Measurements from ENCODE around the gene PRKAG2. TPM values are rescaled to one million over a fixed set of nuclear protein-coding genes. Genes with fewer than 3 reads are reported as not detected.

The PRKAG2 gene
- total and polyA plus RNA-seq, 2 of the 13 experiments (the other 11 are each of a cell fraction or from before 2014, with no cell fraction given): 0.90 to 1.3 TPM

DNA sequence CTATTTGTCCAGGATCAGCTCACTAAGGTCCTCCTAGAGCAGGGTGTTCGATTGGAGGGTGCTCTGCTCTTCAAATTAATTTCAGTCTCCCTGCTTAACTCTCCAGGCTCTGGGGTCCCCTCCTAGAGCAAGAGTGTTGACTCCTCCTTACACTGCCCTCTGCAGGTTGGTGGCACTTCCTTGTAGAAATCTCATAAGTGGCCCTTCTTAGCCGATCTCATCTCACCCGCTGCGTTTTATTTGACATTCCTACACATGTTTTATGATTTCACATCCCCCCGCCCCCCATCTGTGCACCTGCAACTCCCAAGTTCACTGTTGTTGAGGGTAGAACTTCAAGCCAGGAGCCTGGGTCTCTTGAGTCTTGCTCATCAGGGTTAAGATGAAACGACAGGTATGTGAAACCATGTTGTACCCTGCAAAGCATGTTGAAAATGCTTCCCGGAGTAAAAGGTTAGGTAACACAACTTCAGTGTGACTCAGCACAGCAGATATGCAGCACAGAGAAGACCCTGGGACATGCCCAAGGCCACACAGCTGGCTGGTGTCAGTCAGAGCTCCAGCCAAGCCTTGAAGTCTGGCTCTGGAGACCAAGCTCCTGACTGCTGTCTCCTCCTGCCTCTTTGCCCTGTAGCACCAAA is 171.2 kb downstream of the PRKAG2 start:
- H3K36me3 ChIP-seq (replicated peaks in 1 of 2; ENCODE audit: control insufficient read depth in 1 of 2, insufficient read depth in 2 of 2, low read length in 2 of 2): no peaks in the 10 kb centered on the region
- peaks cover 4 to 18% of the 10 kb centered on the region in 2 experiments; a peak in 3 of 5 replicates for H3K27me3 ChIP-seq (ENCODE audit: control insufficient read depth in 1 of 2, insufficient read depth in 2 of 2, low read length in 2 of 2)
- no TSS peak for BruUV-seq (replicated peaks)
- H3K79me2 ChIP-seq (ENCODE audit: insufficient read depth, low read length): no peaks in the 10 kb centered on the region
- in situ Hi-C loops (cut with HindIII; ENCODE audit: extremely low pct_ligation_motif_present, low pct_unique_long_range_greater_than_20kb): loop anchor here (5.0 kb wide), 1 partner anchor 78 kb away; no protein-coding TSS in a partner anchor
- H3K4me3 ChIP-seq (replicated peaks in 1 of 3; ENCODE audit: insufficient read depth in 1 of 3, low read depth in 2 of 3, low read length in 3 of 3): no peak overlapping the region; a peak in 1 of 6 replicates
- no peaks in the 10 kb centered on the region for H3K9me3 ChIP-seq (ENCODE audit: low read length)
- FAIRE-seq: peak; percentile 44
- intact Hi-C loops (cut with micrococcal nuclease; ENCODE audit: unreplicated experiment): loop anchor here (2.0 to 5.0 kb wide), 2 partner anchors 79 to 133 kb away; no protein-coding TSS in a partner anchor
- TF ChIP-seq, protein P1, sequence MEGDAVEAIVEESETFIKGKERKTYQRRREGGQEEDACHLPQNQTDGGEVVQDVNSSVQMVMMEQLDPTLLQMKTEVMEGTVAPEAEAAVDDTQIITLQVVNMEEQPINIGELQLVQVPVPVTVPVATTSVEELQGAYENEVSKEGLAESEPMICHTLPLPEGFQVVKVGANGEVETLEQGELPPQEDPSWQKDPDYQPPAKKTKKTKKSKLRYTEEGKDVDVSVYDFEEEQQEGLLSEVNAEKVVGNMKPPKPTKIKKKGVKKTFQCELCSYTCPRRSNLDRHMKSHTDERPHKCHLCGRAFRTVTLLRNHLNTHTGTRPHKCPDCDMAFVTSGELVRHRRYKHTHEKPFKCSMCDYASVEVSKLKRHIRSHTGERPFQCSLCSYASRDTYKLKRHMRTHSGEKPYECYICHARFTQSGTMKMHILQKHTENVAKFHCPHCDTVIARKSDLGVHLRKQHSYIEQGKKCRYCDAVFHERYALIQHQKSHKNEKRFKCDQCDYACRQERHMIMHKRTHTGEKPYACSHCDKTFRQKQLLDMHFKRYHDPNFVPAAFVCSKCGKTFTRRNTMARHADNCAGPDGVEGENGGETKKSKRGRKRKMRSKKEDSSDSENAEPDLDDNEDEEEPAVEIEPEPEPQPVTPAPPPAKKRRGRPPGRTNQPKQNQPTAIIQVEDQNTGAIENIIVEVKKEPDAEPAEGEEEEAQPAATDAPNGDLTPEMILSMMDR (CRISPR knock-in tag; IDR thresholded peaks at IDR 0.05): peak; percentile 54
- TF ChIP-seq FOSL2 (CRISPR knock-in tag; IDR thresholded peaks at IDR 0.05): peak; percentile 85
- TF ChIP-seq STAG1 (CRISPR knock-in tag; IDR thresholded peaks at IDR 0.05): peak; percentile 48
- TF ChIP-seq, protein P2, sequence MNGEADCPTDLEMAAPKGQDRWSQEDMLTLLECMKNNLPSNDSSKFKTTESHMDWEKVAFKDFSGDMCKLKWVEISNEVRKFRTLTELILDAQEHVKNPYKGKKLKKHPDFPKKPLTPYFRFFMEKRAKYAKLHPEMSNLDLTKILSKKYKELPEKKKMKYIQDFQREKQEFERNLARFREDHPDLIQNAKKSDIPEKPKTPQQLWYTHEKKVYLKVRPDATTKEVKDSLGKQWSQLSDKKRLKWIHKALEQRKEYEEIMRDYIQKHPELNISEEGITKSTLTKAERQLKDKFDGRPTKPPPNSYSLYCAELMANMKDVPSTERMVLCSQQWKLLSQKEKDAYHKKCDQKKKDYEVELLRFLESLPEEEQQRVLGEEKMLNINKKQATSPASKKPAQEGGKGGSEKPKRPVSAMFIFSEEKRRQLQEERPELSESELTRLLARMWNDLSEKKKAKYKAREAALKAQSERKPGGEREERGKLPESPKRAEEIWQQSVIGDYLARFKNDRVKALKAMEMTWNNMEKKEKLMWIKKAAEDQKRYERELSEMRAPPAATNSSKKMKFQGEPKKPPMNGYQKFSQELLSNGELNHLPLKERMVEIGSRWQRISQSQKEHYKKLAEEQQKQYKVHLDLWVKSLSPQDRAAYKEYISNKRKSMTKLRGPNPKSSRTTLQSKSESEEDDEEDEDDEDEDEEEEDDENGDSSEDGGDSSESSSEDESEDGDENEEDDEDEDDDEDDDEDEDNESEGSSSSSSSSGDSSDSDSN (CRISPR knock-in tag; IDR thresholded peaks at IDR 0.05): no peak
- peak; percentile 83 for TF ChIP-seq ZNF768 (CRISPR knock-in tag; IDR thresholded peaks at IDR 0.05)
- TF ChIP-seq, protein P3, sequence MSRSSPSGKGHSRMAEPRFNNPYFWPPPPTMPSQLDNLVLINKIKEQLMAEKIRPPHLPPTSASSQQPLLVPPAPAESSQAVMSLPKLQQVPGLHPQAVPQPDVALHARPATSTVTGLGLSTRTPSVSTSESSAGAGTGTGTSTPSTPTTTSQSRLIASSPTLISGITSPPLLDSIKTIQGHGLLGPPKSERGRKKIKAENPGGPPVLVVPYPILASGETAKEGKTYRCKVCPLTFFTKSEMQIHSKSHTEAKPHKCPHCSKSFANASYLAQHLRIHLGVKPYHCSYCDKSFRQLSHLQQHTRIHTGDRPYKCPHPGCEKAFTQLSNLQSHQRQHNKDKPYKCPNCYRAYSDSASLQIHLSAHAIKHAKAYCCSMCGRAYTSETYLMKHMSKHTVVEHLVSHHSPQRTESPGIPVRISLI (CRISPR knock-in tag; IDR thresholded peaks at IDR 0.05; ENCODE audit: borderline replicate concordance): no peak
- peak; percentile 60 for TF ChIP-seq NFE2L2 (IDR thresholded peaks at IDR 0.05; ENCODE audit: low read length)
- H3K4me2 ChIP-seq (ENCODE audit: low read depth, low read length): peak overlapping the region; percentile 40; the same call in 1 of the 2 replicates
- WGBS (ENCODE audit: low lambda C conversion rate): 6% methylated on average over 6 of the region's 7 CpGs
- H3K4me1 ChIP-seq (ENCODE audit: insufficient read depth, low read length): peaks cover 7% of the 10 kb centered on the region; the same call in 1 of the 2 replicates
- ChIA-PET CTCF (ENCODE audit: low intra/inter-chr PET ratio, low total read pairs) (interaction anchor here (0.6 to 1.3 kb wide), 2 partner anchors 39 to 79 kb away, joined by 3 to 8 read pairs; no protein-coding TSS in a partner anchor), POLR2A (no interaction called here)
- H4K20me1 ChIP-seq (ENCODE audit: insufficient read depth, low read length): no peaks in the 10 kb centered on the region
- H2AFZ ChIP-seq (ENCODE audit: low read length): peak overlapping the region; percentile 15
- no peak overlapping the region for H3K9ac ChIP-seq (ENCODE audit: insufficient read depth, low read depth, low read length)
- peak; percentile 78 for ATAC-seq
- no peak overlapping the region for H3K27ac ChIP-seq (ENCODE audit: extremely low read length, insufficient read depth, low read length)
- DNase-seq (ENCODE audit: low spot score): peak; percentile 30
